Skeletal muscle satellite cell (primary cell): ENCODE measurements around the gene EPS15.

Experiments used
- H3K27me3 ChIP-seq: 2 replicates; pipeline ENCODE4 v1.7.0; 2013; ENCODE audit warnings: low read length; ENCODE audit not compliant: control insufficient read depth, insufficient read depth
- H3K36me3 ChIP-seq: 2 replicates; pipeline ENCODE4 v1.7.0; 2013; ENCODE audit warnings: mild to moderate bottlenecking, control low read depth, low read length; ENCODE audit not compliant: insufficient read depth
- H3K4me1 ChIP-seq: 2 replicates; pipeline ENCODE4 v1.7.0; 2013; ENCODE audit warnings: low read length; ENCODE audit not compliant: control insufficient read depth, insufficient read depth
- H3K4me2 ChIP-seq: 2 replicates; pipeline ENCODE4 v1.7.0; 2013; ENCODE audit warnings: mild to moderate bottlenecking, low read length
- H3K4me3 ChIP-seq: 2 replicates; pipeline ENCODE4 v1.7.0; 2013; ENCODE audit warnings: low read length
- H3K9ac ChIP-seq: 2 replicates; pipeline ENCODE4 v1.7.0; 2013; ENCODE audit warnings: mild to moderate bottlenecking, low read depth, low read length, moderate library complexity
- H3K9me3 ChIP-seq: replicated peaks from 2 replicates; pipeline ENCODE4 v1.7.0; 2013; ENCODE audit warnings: mild to moderate bottlenecking, control low read depth, low read length

The EPS15 gene

GRCh38 chr1:51558375-51558924 lies 39.4 kb upstream of the EPS15 start:
- Histone ChIP-seq H3K9ac (peak overlapping the region; percentile 62), H3K9me3 (no peaks in the 10 kb centered on the region), H3K36me3 (no peaks in the 10 kb centered on the region), H3K4me1 (peaks cover 28% of the 10 kb centered on the region), H3K27me3 (no peaks in the 10 kb centered on the region), H3K4me2 (peak overlapping the region; percentile 75), H3K4me3 (peak overlapping the region; percentile 40)

- Histone ChIP-seq H3K9ac (no peak overlapping the region), H3K4me1 (peaks cover 28% of the 10 kb centered on the region), H3K4me3 (no peak overlapping the region), H3K36me3 (no peaks in the 10 kb centered on the region), H3K9me3 (no peaks in the 10 kb centered on the region), H3K27me3 (no peaks in the 10 kb centered on the region), H3K4me2 (no peak overlapping the region)
These were observed 38.1 kb upstream of the EPS15 start for GRCh38 chr1:51557168-51557567.

GRCh38 chr1:51555866-51556619 lies 37.0 kb upstream of the EPS15 start:
- H3K4me1 ChIP-seq: peaks cover 28% of the 10 kb centered on the region
- no peaks in the 10 kb centered on the region for H3K9me3 ChIP-seq
- H3K36me3 ChIP-seq: no peaks in the 10 kb centered on the region

GRCh38 chr1:51553911-51554310 lies 34.8 kb upstream of the EPS15 start:
- H3K27me3 ChIP-seq: no peaks in the 10 kb centered on the region
- no peaks in the 10 kb centered on the region for H3K9me3 ChIP-seq
- H3K36me3 ChIP-seq: no peaks in the 10 kb centered on the region
- H3K4me2 ChIP-seq: no peak overlapping the region
- no peak overlapping the region for H3K9ac ChIP-seq
- no peak overlapping the region for H3K4me3 ChIP-seq
- peaks cover 23% of the 10 kb centered on the region for H3K4me1 ChIP-seq

More at GRCh38 chr1:51555866-51556619, 37.0 kb upstream of the EPS15 start:
- no peak overlapping the region for H3K4me3 ChIP-seq
- H3K27me3 ChIP-seq: no peaks in the 10 kb centered on the region
- no peak overlapping the region for H3K4me2 ChIP-seq
- no peak overlapping the region for H3K9ac ChIP-seq

- no peaks in the 10 kb centered on the region for H3K36me3 ChIP-seq
- H3K27me3 ChIP-seq: no peaks in the 10 kb centered on the region
- H3K9me3 ChIP-seq: no peaks in the 10 kb centered on the region
- no peak overlapping the region for H3K4me2 ChIP-seq
- H3K9ac ChIP-seq: no peak overlapping the region
- peaks cover 19% of the 10 kb centered on the region for H3K4me1 ChIP-seq
- no peak overlapping the region for H3K4me3 ChIP-seq
These were observed 34.1 kb upstream of the EPS15 start for GRCh38 chr1:51552929-51553807.

GRCh38 chr1:51551848-51552296 lies 32.8 kb upstream of the EPS15 start:
- no peaks in the 10 kb centered on the region for H3K9me3 ChIP-seq
- no peak overlapping the region for H3K4me3 ChIP-seq
- H3K4me1 ChIP-seq: peaks cover 11% of the 10 kb centered on the region
- no peaks in the 10 kb centered on the region for H3K27me3 ChIP-seq
- no peak overlapping the region for H3K4me2 ChIP-seq
- H3K36me3 ChIP-seq: no peaks in the 10 kb centered on the region
- no peak overlapping the region for H3K9ac ChIP-seq

GRCh38 chr1:51551081-51551480 lies 32.0 kb upstream of the EPS15 start:
- no peaks in the 10 kb centered on the region for H3K9me3 ChIP-seq
- peaks cover 9% of the 10 kb centered on the region for H3K4me1 ChIP-seq
- H3K36me3 ChIP-seq: no peaks in the 10 kb centered on the region
- H3K4me2 ChIP-seq: no peak overlapping the region
- no peak overlapping the region for H3K9ac ChIP-seq
- H3K4me3 ChIP-seq: no peak overlapping the region
- no peaks in the 10 kb centered on the region for H3K27me3 ChIP-seq

- H3K9me3 ChIP-seq: no peaks in the 10 kb centered on the region
- no peak overlapping the region for H3K4me3 ChIP-seq
- no peak overlapping the region for H3K4me2 ChIP-seq
- H3K36me3 ChIP-seq: no peaks in the 10 kb centered on the region
- H3K9ac ChIP-seq: no peak overlapping the region
- no peaks in the 10 kb centered on the region for H3K27me3 ChIP-seq
- H3K4me1 ChIP-seq: peaks cover 6% of the 10 kb centered on the region
These were observed 30.8 kb upstream of the EPS15 start for GRCh38 chr1:51549901-51550300.

GRCh38 chr1:51549016-51549619 lies 30.1 kb upstream of the EPS15 start:
- Histone ChIP-seq H3K4me1 (peaks cover 6% of the 10 kb centered on the region), H3K27me3 (no peaks in the 10 kb centered on the region), H3K4me3 (no peak overlapping the region)

GRCh38 chr1:51543858-51544257 lies 24.8 kb upstream of the EPS15 start:
- Histone ChIP-seq H3K27me3 (no peaks in the 10 kb centered on the region), H3K4me1 (peaks cover 12% of the 10 kb centered on the region), H3K4me3 (no peak overlapping the region), H3K9ac (no peak overlapping the region), H3K36me3 (no peaks in the 10 kb centered on the region), H3K9me3 (no peaks in the 10 kb centered on the region), H3K4me2 (no peak overlapping the region)

More at GRCh38 chr1:51549016-51549619, 30.1 kb upstream of the EPS15 start:
- no peak overlapping the region for H3K9ac ChIP-seq
- no peaks in the 10 kb centered on the region for H3K36me3 ChIP-seq
- H3K9me3 ChIP-seq: no peaks in the 10 kb centered on the region
- no peak overlapping the region for H3K4me2 ChIP-seq
